Neural cell (in vitro differentiated cells): Measurements from ENCODE around the gene PHKA2. TPM values are rescaled to one million over a fixed set of nuclear protein-coding genes. Genes with fewer than 3 reads are reported as not detected.

Experiments
- H2AFZ ChIP-seq: fragments of 200-600, 300-800 bp; sonication (generic), shearing (Covaris generic); 2 replicates; pipeline ENCODE4 v1.6.0; 2014; ENCODE audit warnings: low read depth, mild to moderate bottlenecking, antibody characterized with exemption, low read length, moderate library complexity
- H3F3A ChIP-seq: fragments of 200-600 bp; shearing (Covaris generic); 2 replicates; pipeline ENCODE4 v1.6.1; 2016; ENCODE audit warnings: mild to moderate bottlenecking, moderate library complexity, mixed read lengths, antibody characterized with exemption, low read length; ENCODE audit not compliant: insufficient read depth, poor library complexity, severe bottlenecking
- H3K27ac ChIP-seq: fragments of 200-600, 300-800 bp; sonication (generic), shearing (Covaris generic); 2 replicates; pipeline ENCODE4 v1.5.1; 2014; ENCODE audit warnings: mild to moderate bottlenecking, low read length, moderate library complexity
- H3K27me3 ChIP-seq: fragments of 300-800, 200-600 bp; sonication (generic), shearing (Covaris generic); 2 replicates; pipeline ENCODE4 v1.6.0; 2014; ENCODE audit warnings: mild to moderate bottlenecking, low read depth, low read length, moderate library complexity; ENCODE audit not compliant: insufficient read depth
- H3K36me3 ChIP-seq: fragments of 300-800, 200-600 bp; sonication (generic), shearing (Covaris generic); 2 replicates; pipeline ENCODE4 v1.5.1; 2014; ENCODE audit warnings: mild to moderate bottlenecking, antibody characterized with exemption, low read length, moderate library complexity; ENCODE audit not compliant: insufficient read depth
- H3K4me2 ChIP-seq: fragments of 300-800, 200-600 bp; sonication (generic), shearing (Covaris generic); 2 replicates; pipeline ENCODE4 v1.6.0; 2014; ENCODE audit warnings: mild to moderate bottlenecking, low read length
- H3K4me3 ChIP-seq: fragments of 300-800, 200-600 bp; sonication (generic), shearing (Covaris generic); 2 replicates; pipeline ENCODE4 v1.5.1; 2014; ENCODE audit warnings: mild to moderate bottlenecking, low read length, moderate library complexity
- H3K79me2 ChIP-seq: fragments of 200-600 bp; shearing (Covaris generic); replicated peaks from 2 replicates; pipeline ENCODE4 v1.6.0; 2014; ENCODE audit warnings: mild to moderate bottlenecking, low read length, moderate library complexity; ENCODE audit not compliant: insufficient read depth
- H3K9ac ChIP-seq: fragments of 300-800, 200-600 bp; sonication (generic), shearing (Covaris generic); 2 replicates; pipeline ENCODE4 v1.6.1; 2016; ENCODE audit warnings: mild to moderate bottlenecking, low read length, mixed read lengths
- H3K9me2 ChIP-seq: fragments of 200-600 bp; shearing (Covaris generic); 2 replicates; pipeline ENCODE4 v1.6.1; 2016; ENCODE audit warnings: mild to moderate bottlenecking, low read length, mixed read lengths; ENCODE audit not compliant: insufficient read depth
- H3K9me3 ChIP-seq: fragments of 200-600, 300-800 bp; sonication (generic), shearing (Covaris generic); 2 replicates; pipeline ENCODE4 v1.6.1; 2016; ENCODE audit warnings: mild to moderate bottlenecking, mixed run types, low read length, moderate library complexity, mixed read lengths
- H4K20me1 ChIP-seq: fragments of 200-600 bp; shearing (Covaris generic); 2 replicates; pipeline ENCODE4 v1.6.1; 2016; ENCODE audit warnings: mild to moderate bottlenecking, mixed run types; ENCODE audit not compliant: insufficient read depth
- CTCF ChIP-seq: fragments of 450-650 bp; IDR thresholded peaks from 2 replicates; pipeline ENCODE4 v1.5.1; 2014; ENCODE audit warnings: antibody characterized with exemption, mild to moderate bottlenecking, moderate library complexity; ENCODE audit not compliant: poor library complexity, severe bottlenecking
- EP300 ChIP-seq: fragments of 450-650 bp; conservative IDR thresholded peaks from 2 replicates; pipeline ENCODE4 v1.6.1; 2014; ENCODE audit warnings: antibody characterized with exemption, mild to moderate bottlenecking, moderate library complexity; ENCODE audit not compliant: poor library complexity, severe bottlenecking
- EZH2 ChIP-seq: fragments of 200-600, 300-800 bp; shearing (Covaris generic), sonication (generic); IDR thresholded peaks from 2 replicates; pipeline ENCODE4 v1.6.1; 2014; ENCODE audit warnings: antibody characterized with exemption, low read length, borderline replicate concordance, mild to moderate bottlenecking; ENCODE audit not compliant: insufficient read depth, poor library complexity, severe bottlenecking
- MXI1 ChIP-seq: fragments of 450-650 bp; conservative IDR thresholded peaks from 2 replicates; pipeline ENCODE4 v1.6.1; 2014; ENCODE audit warnings: antibody characterized with exemption, mild to moderate bottlenecking; ENCODE audit not compliant: poor library complexity, severe bottlenecking
- POLR2AphosphoS5 ChIP-seq: IDR thresholded peaks from 2 replicates; pipeline ENCODE4 v1.6.1; 2012
- RAD21 ChIP-seq: fragments of 450-650 bp; conservative IDR thresholded peaks from 2 replicates; pipeline ENCODE4 v1.6.1; 2014; ENCODE audit warnings: antibody characterized with exemption, mild to moderate bottlenecking, moderate library complexity
- REST ChIP-seq: IDR thresholded peaks from 2 replicates; pipeline ENCODE4 v1.6.1; 2012; ENCODE audit warnings: borderline replicate concordance
- SMC3 ChIP-seq: fragments of 450-650 bp; conservative IDR thresholded peaks from 2 replicates; pipeline ENCODE4 v1.6.1; 2014; ENCODE audit warnings: antibody characterized with exemption, mild to moderate bottlenecking, moderate library complexity; ENCODE audit not compliant: poor library complexity
- TAF1 ChIP-seq: IDR thresholded peaks from 2 replicates; pipeline ENCODE4 v1.6.1; 2012; ENCODE audit warnings: low read depth
- polyA plus RNA-seq: library from polyadenylated mRNA; depleted of rRNA; stranded (reverse); fragments of >200 nt; gene quantifications from 2 replicates; pipeline ENCODE4 v1.2.3, GENCODE V29; 2014

PHKA2 gene
- polyA plus RNA-seq, 1 donor from 2014 or later, result 9.6 TPM

- Histone ChIP-seq H3K27me3 (no peaks in the 10 kb centered on the region), H3K9me2 (no peaks in the 10 kb centered on the region), H2AFZ (no peak overlapping the region), H3K4me2 (no peak overlapping the region), H3K4me3 (no peak overlapping the region), H3K79me2 (no peaks in the 10 kb centered on the region), H3F3A (no peaks in the 10 kb centered on the region), H4K20me1 (no peaks in the 10 kb centered on the region), H3K9me3 (no peaks in the 10 kb centered on the region), H3K27ac (no peak overlapping the region), H3K36me3 (no peaks in the 10 kb centered on the region), H3K9ac (no peak overlapping the region)
- TF ChIP-seq TAF1, result no peak
- TF ChIP-seq EZH2, result no peak
- no peak for TF ChIP-seq EP300
- no peak for TF ChIP-seq POLR2AphosphoS5
- TF ChIP-seq CTCF, result no peak
- no peak for TF ChIP-seq RAD21
- TF ChIP-seq MXI1, result no peak
- no peak for TF ChIP-seq REST
- TF ChIP-seq SMC3, result no peak
Measured at GRCh38 chrX:18898492-18898891, 85.4 kb downstream of the PHKA2 start.

- TF ChIP-seq MXI1 (no peak), CTCF (no peak), EP300 (no peak), EZH2 (no peak), REST (no peak), RAD21 (no peak), SMC3 (no peak), TAF1 (no peak), POLR2AphosphoS5 (no peak)
Measured at GRCh38 chrX:18898091-18898490, 85.8 kb downstream of the PHKA2 start.

More at GRCh38 chrX:18898091-18898490, 85.8 kb downstream of the PHKA2 start:
- Histone ChIP-seq H3K9me3 (no peaks in the 10 kb centered on the region), H2AFZ (no peak overlapping the region), H3K27me3 (no peaks in the 10 kb centered on the region), H3K27ac (no peak overlapping the region), H3F3A (no peaks in the 10 kb centered on the region), H4K20me1 (no peaks in the 10 kb centered on the region), H3K36me3 (no peaks in the 10 kb centered on the region), H3K9ac (no peak overlapping the region), H3K4me3 (no peak overlapping the region), H3K79me2 (no peaks in the 10 kb centered on the region), H3K4me2 (no peak overlapping the region), H3K9me2 (no peaks in the 10 kb centered on the region)
